HepG2 (cell line): Measurements from ENCODE around the gene CEBPE. TPM values are rescaled to one million over a fixed set of nuclear protein-coding genes. Genes with fewer than 3 reads are reported as not detected.
A peak's percentile ranks its signal among the peaks of the same experiment; 100 is the strongest.

Source experiments
- DNMT3B ChIP-seq: conservative IDR thresholded peaks from 2 replicates; pipeline ENCODE4 v1.6.1; 2016; ENCODE audit warnings: missing biosample characterization, control low read depth
- GABPA ChIP-seq, 2 experiments: IDR thresholded peaks; 2 replicates each; pipeline ENCODE4 v1.6.1; 2011 to 2016; ENCODE audit warnings: low read depth in 2 of 2, low read length in 1 of 2, missing biosample characterization in 1 of 2, missing genetic modification characterization in 1 of 2
- GATA4 ChIP-seq: sonication (generic); IDR thresholded peaks from 2 replicates; pipeline ENCODE4 v1.6.1; 2016; ENCODE audit warnings: antibody characterized with exemption, low read depth, borderline replicate concordance
- HOXA5 ChIP-seq: sonication (generic); formaldehyde crosslinking; IDR thresholded peaks from 2 replicates; pipeline ENCODE4 v1.4.0; 2020; ENCODE audit warnings: missing genetic modification reagents
- ISL2 ChIP-seq: sonication (generic); formaldehyde crosslinking; IDR thresholded peaks from 2 replicates; pipeline ENCODE4 v1.5.0; 2020; ENCODE audit warnings: missing genetic modification reagents
- KLF11 ChIP-seq: IDR thresholded peaks from 2 replicates; pipeline ENCODE4 v1.6.1; 2016; ENCODE audit warnings: missing compliant biosample characterization
- MEIS1 ChIP-seq: sonication (generic); formaldehyde crosslinking; IDR thresholded peaks from 2 replicates; pipeline ENCODE4 v1.9.0; 2021; ENCODE audit warnings: mild to moderate bottlenecking, missing genetic modification reagents, moderate library complexity, borderline replicate concordance
- MXI1 ChIP-seq: IDR thresholded peaks from 3 replicates; pipeline ENCODE4 v1.6.1; 2012; ENCODE audit warnings: low read depth, low read length, inconsistent platforms, borderline replicate concordance
- ZFP1 ChIP-seq: IDR thresholded peaks from 2 replicates; pipeline ENCODE4 v1.6.1; 2016
- ZFP37 ChIP-seq: sonication (generic); formaldehyde crosslinking; IDR thresholded peaks from 2 replicates; pipeline ENCODE4 v1.4.0; 2020; ENCODE audit warnings: missing genetic modification reagents, borderline replicate concordance
- ZNF292 ChIP-seq: sonication (generic); formaldehyde crosslinking; IDR thresholded peaks from 2 replicates; pipeline ENCODE4 v1.8.1; 2022; ENCODE audit warnings: mild to moderate bottlenecking, low read depth, missing genetic modification reagents, borderline replicate concordance
- ZNF510 ChIP-seq: sonication (generic); formaldehyde crosslinking; IDR thresholded peaks from 2 replicates; pipeline ENCODE4 v1.4.0; 2020; ENCODE audit warnings: low read depth, mild to moderate bottlenecking, missing genetic modification reagents
- polyA plus RNA-seq, 8 experiments: library from polyadenylated mRNA; depleted of rRNA in 3 of 8; stranded (reverse) in 7 of 8; unstranded in 1 of 8; fragments of >200 nt; fragmentation: Illumina TruSeq in 4 of 8; extraction: Trizol in 4 of 8; gene quantifications; 2 replicates each; pipeline versions ENCODE4 v1.2.1 to v1.2.3, GENCODE V29; 2011 to 2016; ENCODE audit warnings: low read depth in 4 of 8, missing spikeins in 1 of 8, mixed read lengths in 1 of 8; ENCODE audit not compliant: insufficient read depth in 1 of 8
- total RNA-seq, 5 experiments: library from RNA; depleted of rRNA; stranded (reverse); fragments of >200 nt; fragmentation: Illumina TruSeq; extraction: Trizol; gene quantifications; 2 replicates each; pipeline ENCODE4 v1.2.3, GENCODE V29; 2016; ENCODE audit warnings: low read depth in 1 of 5
- TF ChIP-seq, protein P1 (sequence below): sonication (generic); formaldehyde crosslinking; IDR thresholded peaks from 2 replicates; pipeline ENCODE4 v1.4.0; 2020; ENCODE audit warnings: missing genetic modification reagents, borderline replicate concordance
- TF ChIP-seq, protein P2 (sequence below): sonication (generic); formaldehyde crosslinking; IDR thresholded peaks from 2 replicates; pipeline ENCODE4 v1.5.0; 2020; ENCODE audit warnings: missing genetic modification reagents, mild to moderate bottlenecking, borderline replicate concordance
- TF ChIP-seq, protein P3 (sequence below): sonication (generic); formaldehyde crosslinking; IDR thresholded peaks from 2 replicates; pipeline ENCODE4 v1.4.0; 2020; ENCODE audit warnings: missing genetic modification reagents
- TF ChIP-seq, protein P4 (sequence below): sonication (generic); formaldehyde crosslinking; IDR thresholded peaks from 2 replicates; pipeline ENCODE4 v1.5.1; 2020; ENCODE audit warnings: missing genetic modification reagents, mild to moderate bottlenecking, borderline replicate concordance
- TF ChIP-seq, protein P5 (sequence below): IDR thresholded peaks from 2 replicates; pipeline ENCODE4 v1.6.1; 2016; ENCODE audit warnings: missing genetic modification reagents, missing compliant biosample characterization

CEBPE gene
- total and polyA plus RNA-seq, 2 of the 13 experiments (the other 11 are each of a cell fraction or from before 2014, with no cell fraction given), result 0.09 to 0.11 TPM

DNA sequence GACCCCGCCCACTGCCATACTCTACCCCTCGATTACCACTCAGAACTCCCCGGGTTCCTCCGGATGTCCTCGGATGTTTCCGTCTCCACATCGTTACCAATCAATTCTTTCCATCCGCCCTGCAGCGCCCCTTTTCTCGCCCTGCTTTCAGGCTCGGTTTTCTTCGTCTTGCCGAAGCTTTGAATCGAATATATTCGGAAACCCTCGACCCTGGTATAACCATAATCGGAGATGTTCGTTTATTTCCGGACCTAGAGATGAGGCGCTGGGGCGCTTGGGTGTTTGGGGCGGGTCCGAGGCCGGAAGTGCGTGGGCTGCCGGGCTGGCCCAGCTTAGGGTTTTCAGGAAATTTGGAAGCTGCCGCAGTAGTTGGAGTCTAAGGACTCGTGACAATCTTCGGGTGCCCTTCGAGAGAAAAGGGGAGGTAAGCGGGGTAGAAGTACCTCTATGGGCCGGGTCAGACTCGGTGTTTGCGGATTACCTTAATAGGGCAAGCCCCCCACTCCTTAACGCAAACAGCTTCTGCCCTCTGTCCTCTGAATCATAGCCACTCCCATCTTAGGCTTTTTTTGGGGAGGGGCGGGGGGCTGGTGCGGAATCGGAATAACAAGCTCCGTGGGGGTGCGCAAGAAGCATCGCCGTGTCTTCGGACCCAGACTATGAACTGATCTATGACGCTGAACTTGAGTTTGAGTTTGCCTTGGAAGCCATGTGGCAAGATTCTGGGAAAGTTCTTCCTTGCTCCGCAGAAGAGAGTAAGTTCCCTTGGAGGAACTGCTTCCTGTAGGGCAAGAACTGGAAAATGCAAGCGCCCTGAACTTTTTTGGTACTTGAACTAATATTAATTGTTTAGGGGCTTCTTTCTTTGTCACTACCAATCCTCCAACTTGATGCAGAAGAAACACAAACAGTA, 23.6 kb downstream of the CEBPE start, which contains the start of gene C14orf119 (continued):
- TF ChIP-seq MXI1, result peak; percentile 39; the same call in 1 of the 3 replicates
- TF ChIP-seq GATA4, result peak; percentile 75
- TF ChIP-seq ISL2 (CRISPR knock-in tag), result no peak; the same call in 1 of the 2 replicates
- TF ChIP-seq GABPA (IDR thresholded peaks at IDR 0.05; ENCODE audit: low read depth, low read length), result no peak
- no peak for TF ChIP-seq GABPA (CRISPR knock-in tag; IDR thresholded peaks at IDR 0.05; ENCODE audit: low read depth)
- no peak for TF ChIP-seq MEIS1 (CRISPR knock-in tag)
- TF ChIP-seq, protein P1, sequence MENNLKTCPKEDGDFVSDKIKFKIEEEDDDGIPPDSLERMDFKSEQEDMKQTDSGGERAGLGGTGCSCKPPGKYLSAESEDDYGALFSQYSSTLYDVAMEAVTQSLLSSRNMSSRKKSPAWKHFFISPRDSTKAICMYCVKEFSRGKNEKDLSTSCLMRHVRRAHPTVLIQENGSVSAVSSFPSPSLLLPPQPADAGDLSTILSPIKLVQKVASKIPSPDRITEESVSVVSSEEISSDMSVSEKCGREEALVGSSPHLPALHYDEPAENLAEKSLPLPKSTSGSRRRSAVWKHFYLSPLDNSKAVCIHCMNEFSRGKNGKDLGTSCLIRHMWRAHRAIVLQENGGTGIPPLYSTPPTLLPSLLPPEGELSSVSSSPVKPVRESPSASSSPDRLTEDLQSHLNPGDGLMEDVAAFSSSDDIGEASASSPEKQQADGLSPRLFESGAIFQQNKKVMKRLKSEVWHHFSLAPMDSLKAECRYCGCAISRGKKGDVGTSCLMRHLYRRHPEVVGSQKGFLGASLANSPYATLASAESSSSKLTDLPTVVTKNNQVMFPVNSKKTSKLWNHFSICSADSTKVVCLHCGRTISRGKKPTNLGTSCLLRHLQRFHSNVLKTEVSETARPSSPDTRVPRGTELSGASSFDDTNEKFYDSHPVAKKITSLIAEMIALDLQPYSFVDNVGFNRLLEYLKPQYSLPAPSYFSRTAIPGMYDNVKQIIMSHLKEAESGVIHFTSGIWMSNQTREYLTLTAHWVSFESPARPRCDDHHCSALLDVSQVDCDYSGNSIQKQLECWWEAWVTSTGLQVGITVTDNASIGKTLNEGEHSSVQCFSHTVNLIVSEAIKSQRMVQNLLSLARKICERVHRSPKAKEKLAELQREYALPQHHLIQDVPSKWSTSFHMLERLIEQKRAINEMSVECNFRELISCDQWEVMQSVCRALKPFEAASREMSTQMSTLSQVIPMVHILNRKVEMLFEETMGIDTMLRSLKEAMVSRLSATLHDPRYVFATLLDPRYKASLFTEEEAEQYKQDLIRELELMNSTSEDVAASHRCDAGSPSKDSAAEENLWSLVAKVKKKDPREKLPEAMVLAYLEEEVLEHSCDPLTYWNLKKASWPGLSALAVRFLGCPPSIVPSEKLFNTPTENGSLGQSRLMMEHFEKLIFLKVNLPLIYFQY (CRISPR knock-in tag), result peak; percentile 88
- peak; percentile 50; the same call in 1 of the 2 replicates for TF ChIP-seq KLF11
- TF ChIP-seq ZNF510, result peak; percentile 19; the same call in 1 of the 2 replicates
- TF ChIP-seq, protein P2, sequence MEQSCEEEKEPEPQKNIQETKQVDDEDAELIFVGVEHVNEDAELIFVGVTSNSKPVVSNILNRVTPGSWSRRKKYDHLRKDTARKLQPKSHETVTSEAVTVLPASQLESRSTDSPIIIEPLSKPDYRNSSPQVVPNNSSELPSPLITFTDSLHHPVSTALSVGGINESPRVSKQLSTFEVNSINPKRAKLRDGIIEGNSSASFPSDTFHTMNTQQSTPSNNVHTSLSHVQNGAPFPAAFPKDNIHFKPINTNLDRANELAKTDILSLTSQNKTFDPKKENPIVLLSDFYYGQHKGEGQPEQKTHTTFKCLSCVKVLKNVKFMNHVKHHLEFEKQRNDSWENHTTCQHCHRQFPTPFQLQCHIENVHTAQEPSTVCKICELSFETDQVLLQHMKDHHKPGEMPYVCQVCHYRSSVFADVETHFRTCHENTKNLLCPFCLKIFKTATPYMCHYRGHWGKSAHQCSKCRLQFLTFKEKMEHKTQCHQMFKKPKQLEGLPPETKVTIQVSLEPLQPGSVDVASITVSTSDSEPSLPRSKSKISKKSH, result no peak
- peak; percentile 92; the same call in 1 of the 2 replicates for TF ChIP-seq DNMT3B (CRISPR knock-in tag)
- TF ChIP-seq ZNF292 (CRISPR knock-in tag), result 0 out of 2 replicates have a peak, but pooled peaks have one; percentile 16
- TF ChIP-seq ZFP37, result peak; percentile 80
- TF ChIP-seq ZFP1 (CRISPR knock-in tag), result 0 out of 2 replicates have a peak, but pooled peaks have one; percentile 18
- TF ChIP-seq, protein P3, sequence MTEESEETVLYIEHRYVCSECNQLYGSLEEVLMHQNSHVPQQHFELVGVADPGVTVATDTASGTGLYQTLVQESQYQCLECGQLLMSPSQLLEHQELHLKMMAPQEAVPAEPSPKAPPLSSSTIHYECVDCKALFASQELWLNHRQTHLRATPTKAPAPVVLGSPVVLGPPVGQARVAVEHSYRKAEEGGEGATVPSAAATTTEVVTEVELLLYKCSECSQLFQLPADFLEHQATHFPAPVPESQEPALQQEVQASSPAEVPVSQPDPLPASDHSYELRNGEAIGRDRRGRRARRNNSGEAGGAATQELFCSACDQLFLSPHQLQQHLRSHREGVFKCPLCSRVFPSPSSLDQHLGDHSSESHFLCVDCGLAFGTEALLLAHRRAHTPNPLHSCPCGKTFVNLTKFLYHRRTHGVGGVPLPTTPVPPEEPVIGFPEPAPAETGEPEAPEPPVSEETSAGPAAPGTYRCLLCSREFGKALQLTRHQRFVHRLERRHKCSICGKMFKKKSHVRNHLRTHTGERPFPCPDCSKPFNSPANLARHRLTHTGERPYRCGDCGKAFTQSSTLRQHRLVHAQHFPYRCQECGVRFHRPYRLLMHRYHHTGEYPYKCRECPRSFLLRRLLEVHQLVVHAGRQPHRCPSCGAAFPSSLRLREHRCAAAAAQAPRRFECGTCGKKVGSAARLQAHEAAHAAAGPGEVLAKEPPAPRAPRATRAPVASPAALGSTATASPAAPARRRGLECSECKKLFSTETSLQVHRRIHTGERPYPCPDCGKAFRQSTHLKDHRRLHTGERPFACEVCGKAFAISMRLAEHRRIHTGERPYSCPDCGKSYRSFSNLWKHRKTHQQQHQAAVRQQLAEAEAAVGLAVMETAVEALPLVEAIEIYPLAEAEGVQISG (CRISPR knock-in tag), result peak; percentile 57; the same call in 1 of the 2 replicates
- TF ChIP-seq, protein P4, sequence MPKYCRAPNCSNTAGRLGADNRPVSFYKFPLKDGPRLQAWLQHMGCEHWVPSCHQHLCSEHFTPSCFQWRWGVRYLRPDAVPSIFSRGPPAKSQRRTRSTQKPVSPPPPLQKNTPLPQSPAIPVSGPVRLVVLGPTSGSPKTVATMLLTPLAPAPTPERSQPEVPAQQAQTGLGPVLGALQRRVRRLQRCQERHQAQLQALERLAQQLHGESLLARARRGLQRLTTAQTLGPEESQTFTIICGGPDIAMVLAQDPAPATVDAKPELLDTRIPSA (CRISPR knock-in tag), result peak; percentile 59; the same call in 1 of the 2 replicates
- TF ChIP-seq HOXA5 (CRISPR knock-in tag), result peak; percentile 12; the same call in 1 of the 2 replicates
- TF ChIP-seq, protein P5, sequence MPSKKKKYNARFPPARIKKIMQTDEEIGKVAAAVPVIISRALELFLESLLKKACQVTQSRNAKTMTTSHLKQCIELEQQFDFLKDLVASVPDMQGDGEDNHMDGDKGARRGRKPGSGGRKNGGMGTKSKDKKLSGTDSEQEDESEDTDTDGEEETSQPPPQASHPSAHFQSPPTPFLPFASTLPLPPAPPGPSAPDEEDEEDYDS (CRISPR knock-in tag), result peak; percentile 81
